Esophagus mucosa (tissue), 1 donor: ENCODE measurements around the gene PCMTD2. TPM values are rescaled to one million over a fixed set of nuclear protein-coding genes. Genes with fewer than 3 reads are reported as not detected.
A peak's percentile ranks its signal among the peaks of the same experiment; 100 is the strongest.

Source experiments
- ATAC-seq: fragments of 200-7000 bp; cut with Tn5 transposase; one replicate; pipeline ENCODE4 v1.9.1; 2020
- total RNA-seq: library from RNA; stranded (reverse); gene quantifications from one replicate; pipeline ENCODE4 v1.2.4, GENCODE V29; 2023
- donor health status: DM: yes; HTN: yes; CAD: no.

The PCMTD2 gene
- total RNA-seq, 1 donor from 2014 or later, result 26.0 TPM

- ATAC-seq, result no peak
Measured at GRCh38 chr20:64239449-64240242, 15.9 kb upstream of the PCMTD2 start.

GRCh38 chr20:64240243-64241015, 15.1 kb upstream of the PCMTD2 start:
- no peak for ATAC-seq

DNA sequence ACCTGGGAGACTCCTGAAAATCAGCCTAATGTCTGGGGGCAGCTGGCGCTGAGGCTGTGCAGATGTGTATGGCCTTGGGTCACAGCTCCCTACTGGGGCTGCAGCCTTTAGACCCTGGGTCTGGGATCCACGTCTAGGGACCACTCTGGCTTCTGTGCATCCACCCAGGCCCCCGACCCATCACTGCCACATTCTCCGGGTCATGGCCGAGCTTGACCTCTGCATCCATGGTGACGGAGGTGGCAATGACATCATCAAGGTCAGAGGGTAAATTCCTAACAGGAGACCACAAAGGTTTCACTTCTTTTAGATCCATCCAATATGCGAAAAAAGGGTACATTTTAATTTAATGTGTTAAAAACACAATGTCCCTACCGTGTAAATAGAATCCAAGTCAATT, 14.5 kb upstream of the PCMTD2 start:
- ATAC-seq, result no peak

GRCh38 chr20:64242003-64242796, 13.3 kb upstream of the PCMTD2 start:
- ATAC-seq, result no peak

DNA sequence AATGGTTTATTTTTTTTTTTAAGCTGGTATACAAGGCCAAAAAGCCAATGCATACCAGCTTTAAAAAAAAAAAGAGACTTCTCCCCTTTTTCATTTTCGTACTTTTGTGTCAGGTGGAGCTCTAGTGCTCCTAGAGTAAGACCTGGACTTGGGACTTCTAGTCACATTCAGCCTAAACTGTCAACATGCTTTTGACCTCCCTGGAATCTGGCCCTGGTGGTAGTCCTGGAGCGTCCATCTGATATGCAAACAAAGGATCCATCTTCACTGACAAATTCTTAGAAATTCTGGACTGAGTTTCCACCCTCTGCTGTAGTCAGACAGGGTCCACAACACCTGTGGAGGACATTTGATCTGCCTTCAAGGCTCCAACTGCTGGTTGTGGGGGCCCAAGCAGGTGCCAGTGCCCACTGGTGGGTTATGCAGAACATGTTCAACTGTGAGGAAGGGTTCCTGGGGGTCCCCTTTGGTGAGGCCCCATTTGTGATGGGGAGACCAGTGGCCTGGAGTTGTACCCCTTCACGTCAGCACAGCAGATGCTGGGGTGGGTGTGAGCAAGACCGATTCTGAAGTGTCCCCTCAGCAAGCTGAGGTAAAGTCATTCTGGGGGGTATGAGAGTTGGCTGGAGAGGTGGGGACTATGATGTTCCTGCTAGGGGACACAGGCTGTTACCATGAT, 12.6 kb upstream of the PCMTD2 start:
- no peak for ATAC-seq

DNA sequence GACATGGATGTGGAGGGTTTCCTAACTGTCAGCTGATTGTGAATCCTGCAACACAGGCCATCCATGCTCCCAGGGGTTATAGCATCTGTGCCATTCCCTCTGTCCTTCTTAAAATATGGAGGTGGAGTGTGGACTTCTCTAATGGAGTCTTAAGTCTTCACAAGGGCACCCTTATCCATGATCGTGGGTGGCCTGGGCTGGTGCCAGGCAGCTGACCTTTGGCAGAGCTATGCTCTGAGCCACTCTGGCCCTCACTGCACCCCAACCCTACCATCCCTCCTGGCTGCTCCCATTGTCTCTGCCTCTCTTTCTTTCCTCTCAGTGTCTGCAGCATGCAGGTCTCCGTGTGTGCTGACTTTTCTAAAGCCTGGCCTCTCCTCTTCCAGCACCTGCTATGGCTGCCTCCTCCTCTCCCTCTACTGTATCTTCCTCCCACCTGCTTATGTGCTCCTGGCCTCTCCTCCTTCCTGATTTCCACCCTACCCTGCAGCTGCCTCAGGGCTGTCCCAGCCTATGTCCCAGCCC, 11.2 kb upstream of the PCMTD2 start:
- ATAC-seq, result no peak

GRCh38 chr20:64244870-64245603, 10.5 kb upstream of the PCMTD2 start:
- peak; percentile 24 for ATAC-seq

GRCh38 chr20:64245746-64246595, 9.6 kb upstream of the PCMTD2 start:
- no peak for ATAC-seq

GRCh38 chr20:64246616-64247306, 8.8 kb upstream of the PCMTD2 start:
- no peak for ATAC-seq

- ATAC-seq, result no peak
Measured at GRCh38 chr20:64247307-64247618, 8.3 kb upstream of the PCMTD2 start.

DNA sequence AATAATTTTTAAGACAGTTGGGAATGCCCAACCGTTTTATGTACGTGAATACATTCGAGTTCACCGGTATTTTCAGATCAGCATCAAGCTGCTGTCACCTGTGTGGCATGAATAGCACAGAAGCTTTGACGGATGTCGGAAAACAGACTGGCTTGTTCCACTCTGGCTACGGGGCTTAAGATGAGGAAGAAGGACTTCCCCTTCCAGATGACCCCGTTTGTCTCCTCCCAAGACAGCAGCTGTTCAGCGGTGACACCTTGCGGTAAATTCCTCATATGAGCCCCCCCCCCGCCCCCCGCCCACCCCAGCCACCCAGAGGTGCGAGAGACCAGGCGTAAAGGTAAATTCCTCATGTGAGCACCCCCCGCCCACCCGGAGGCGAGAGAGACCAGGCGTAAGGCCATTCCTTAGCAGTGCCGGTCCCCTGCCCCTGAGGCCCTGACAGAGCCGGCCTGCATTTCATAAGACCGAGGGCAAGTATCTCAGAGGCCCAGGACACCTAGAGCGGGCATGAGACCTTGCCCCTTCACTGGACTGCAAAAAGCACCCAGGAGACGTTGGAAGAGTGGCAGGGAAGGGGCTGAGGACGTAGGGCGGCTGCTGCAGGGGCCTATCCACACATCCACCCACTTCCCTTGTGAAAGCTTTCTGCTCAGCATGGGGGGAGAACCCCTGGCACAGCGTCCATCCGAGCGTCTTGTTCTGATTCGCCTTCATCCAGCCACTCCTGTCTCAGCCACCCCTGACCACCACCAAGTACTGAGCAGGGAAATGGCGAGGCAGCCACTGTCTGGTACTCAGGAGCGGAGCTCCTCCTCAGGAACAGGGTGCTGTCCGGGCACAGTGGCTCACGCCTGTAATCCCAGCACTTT, 7.3 kb upstream of the PCMTD2 start:
- no peak for ATAC-seq

GRCh38 chr20:64250027-64250426, 5.5 kb upstream of the PCMTD2 start:
- ATAC-seq, result no peak

DNA sequence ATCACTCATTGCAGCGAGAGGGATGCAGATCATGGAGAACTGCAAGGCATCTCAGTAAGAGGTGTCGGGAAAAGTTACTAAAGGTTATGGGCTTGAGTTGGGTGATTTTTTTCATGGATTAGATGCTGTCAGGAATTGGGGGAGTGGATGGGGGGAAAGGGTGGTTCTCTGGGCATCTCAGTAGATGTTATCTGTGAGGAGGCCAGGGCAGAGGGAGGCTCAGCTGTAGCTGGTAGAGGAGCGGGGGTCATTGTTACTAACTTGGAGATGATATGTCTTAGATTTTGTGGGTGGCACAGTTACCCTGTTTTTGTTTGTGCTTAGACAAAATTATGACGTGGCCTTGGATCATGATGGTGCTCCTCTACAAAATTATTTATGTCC, 2.6 kb upstream of the PCMTD2 start:
- ATAC-seq, result no peak

DNA sequence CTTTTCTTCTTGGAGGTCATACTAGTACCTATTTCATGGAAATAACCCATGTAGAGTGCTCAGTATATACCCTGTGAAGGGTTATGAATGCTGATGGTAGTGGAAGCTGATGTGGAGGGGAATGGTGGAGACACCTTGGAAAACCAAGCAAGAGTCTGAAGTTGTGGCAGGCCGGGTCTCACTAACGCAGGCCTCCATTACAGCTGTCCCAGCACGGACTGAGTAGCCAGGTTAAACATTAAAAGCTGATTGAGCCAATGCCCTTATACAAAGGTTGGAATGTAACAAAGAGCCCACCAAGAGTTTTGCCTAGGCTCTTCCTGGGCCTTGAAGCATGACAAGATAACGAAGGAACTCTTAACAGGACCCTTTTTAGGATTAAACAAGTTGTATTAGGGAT, 2.1 kb upstream of the PCMTD2 start:
- no peak for ATAC-seq

GRCh38 chr20:64254156-64254555, 1.4 kb upstream of the PCMTD2 start:
- ATAC-seq, result no peak

- ATAC-seq, result no peak
Measured at GRCh38 chr20:64254571-64255360, 782 bp upstream of the PCMTD2 start.

GRCh38 chr20:64256282-64256935, 861 bp downstream of the PCMTD2 start:
- no peak for ATAC-seq
